T47D (cell line): ENCODE data around the gene GTPBP2.
"Not testable (repeated sequence)": the region's sequence is repeated elsewhere in the genome, so short reads cannot be mapped to it uniquely, and the experiment has no call there.

Experiments used
- DNase-seq, 2 experiments: peaks; one replicate each; pipeline versions ENCODE4 v3.0.0 to v3.0.0-alpha.2; 2011 to 2012; ENCODE audit warnings: low read depth in 1 of 2, low spot score in 1 of 2
- JUND ChIP-seq: IDR thresholded peaks from 2 replicates; pipeline ENCODE4 v1.6.1; 2012; ENCODE audit warnings: low read depth
- in situ Hi-C: cut with HindIII; loops from 2 replicates; pipeline ENCODE4 v1.10.0; 2016; ENCODE audit warnings: low sequenced_read_pairs, low pct_unique_long_range_greater_than_20kb

GTPBP2 gene

DNA sequence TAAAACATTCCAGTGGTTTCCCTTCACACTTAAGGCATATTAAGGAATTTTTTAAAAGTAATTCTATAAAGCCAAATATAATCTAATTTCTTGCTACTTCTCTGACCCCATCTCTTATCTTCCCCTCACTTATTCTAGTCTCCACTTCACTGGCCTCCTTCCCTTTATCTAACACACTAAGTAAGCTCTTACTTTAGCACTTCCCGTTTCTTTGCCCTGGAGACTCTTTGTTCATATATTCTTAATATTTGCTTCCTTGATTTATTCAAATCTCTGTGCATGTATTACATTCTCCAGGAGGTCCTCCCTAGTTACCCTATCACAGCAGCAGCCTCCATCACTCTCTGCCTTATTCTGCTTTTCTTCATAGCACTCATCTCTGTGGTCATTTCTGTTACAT is 20.3 kb downstream of the GTPBP2 start:
- no peak for TF ChIP-seq JUND
- in situ Hi-C loops = no loop called here
- no peak for DNase-seq

DNA sequence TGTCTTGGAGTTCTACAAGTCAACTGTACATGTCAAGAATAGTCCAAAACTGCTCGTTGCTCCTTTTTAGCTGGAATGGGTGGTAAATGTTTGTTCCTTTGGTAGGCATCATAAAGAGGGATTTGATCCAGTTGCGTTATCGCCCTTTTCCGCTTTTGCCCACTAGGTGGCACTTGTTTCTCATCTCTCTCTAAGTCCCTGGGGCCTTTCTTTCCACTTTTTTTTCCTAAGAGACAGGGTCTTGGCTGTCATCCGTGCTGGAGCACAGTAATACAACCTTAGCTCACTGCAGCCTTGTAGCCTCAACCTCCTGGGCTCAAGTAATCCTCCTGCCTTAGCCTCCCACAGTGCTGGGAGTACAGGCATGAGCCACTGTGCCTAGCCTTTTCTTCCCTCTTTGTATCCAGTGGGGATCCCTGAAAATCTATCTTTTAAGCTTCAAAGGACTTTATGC is 20.7 kb downstream of the GTPBP2 start:
- in situ Hi-C loops = no loop called here
- no peak for TF ChIP-seq JUND
- peak; percentile 21 to 70 for DNase-seq

DNA sequence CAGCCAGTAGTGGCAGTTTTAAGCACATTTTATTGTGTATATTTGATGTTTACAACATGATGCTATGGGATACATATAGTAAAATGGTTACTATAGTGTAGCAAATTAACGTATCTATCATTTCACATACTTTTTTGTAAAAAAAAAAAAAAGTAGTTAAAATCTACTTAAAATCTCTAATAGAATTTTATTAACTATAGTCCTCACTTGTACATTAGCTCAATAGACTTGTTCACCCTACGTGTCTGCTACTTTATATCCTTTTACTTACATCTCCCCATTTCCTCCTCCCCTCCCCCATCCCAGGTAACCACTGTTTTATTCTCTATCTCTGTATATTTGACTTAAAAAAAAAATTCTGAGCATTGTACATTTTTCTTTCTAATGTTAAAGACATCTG is 23.0 kb downstream of the GTPBP2 start:
- no peak for DNase-seq
- in situ Hi-C loops = no loop called here
- TF ChIP-seq JUND = no peak

DNA sequence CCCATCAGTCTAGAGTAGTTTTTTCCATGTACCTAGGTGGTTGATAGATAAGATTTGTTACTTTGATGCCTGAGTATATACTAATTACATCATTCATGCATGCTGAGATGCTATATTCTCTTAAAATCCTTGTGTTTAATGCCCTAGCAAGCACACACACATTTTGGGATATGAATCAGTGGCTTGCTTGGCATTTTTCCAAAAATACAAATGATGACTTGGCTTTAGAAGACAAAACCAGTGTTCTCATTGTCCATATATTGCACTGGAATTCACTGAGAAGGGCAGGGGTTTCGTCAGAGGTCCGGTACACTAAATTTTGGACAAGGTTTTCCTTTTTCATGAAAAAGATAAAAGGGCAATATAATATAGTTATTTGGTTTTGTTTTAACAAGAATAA is 24.9 kb downstream of the GTPBP2 start:
- no peak for TF ChIP-seq JUND
- no peak for DNase-seq
- in situ Hi-C loops = no loop called here

DNA sequence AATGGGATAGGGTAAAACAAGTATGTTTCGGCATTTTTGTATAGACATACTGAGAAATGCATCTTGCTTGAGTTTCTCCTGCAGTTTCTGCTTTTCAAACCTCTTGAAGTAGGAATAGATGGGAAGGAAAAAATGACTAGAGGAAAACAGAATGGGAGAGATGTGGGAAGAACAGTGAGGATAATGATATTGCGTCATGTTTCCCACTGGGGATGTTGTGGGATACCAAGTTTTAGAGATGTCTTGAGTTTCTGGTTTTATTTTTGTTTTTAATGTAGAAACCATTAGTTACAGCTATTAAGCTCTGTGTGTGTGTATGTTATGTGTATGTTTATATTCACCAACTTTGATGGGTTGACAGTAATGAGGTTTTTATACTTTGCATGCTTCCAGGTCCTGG is 28.5 kb downstream of the GTPBP2 start:
- no peak for TF ChIP-seq JUND
- in situ Hi-C loops = no loop called here
- no peak for DNase-seq

DNA sequence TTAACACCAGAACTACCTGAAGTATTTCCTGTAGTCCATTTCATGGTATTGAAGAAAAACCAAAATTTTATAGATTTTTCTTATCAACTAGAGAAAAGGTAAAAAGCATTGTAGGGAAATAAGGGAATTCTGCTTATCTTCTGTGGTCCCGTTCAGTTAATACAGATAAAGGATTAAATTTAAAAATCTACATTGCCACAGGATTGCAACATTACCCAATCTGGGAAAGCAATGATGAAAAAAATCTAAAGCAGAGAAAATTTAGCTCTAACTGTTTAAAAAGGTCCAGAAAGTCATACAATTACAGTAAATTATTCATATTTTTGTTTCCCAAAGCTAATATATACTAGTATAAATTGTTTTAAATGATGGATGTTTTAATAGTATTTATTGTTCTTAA is 35.1 kb downstream of the GTPBP2 start:
- no peak for DNase-seq
- TF ChIP-seq JUND = no peak
- in situ Hi-C loops = no loop called here

DNA sequence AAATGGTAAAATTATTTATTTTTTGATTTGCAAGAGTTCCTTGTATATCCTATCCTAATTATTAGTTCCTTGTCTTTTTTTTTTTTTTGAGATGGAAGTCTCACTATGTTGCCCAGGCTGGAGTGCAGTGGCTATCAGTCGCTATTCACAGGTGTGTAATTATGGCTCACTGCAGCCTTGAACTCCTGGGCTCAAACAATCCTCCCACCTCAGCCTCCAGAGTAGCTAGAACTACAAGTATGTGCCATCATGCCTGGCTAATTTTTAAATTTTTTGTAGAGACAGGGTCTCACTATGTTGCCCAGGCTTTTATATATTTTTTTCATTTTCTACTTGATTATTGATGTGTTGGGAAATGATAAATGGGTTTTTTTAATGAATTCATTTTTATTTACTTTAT is 39.5 kb downstream of the GTPBP2 start:
- in situ Hi-C loops = not testable (repeated sequence)

DNA sequence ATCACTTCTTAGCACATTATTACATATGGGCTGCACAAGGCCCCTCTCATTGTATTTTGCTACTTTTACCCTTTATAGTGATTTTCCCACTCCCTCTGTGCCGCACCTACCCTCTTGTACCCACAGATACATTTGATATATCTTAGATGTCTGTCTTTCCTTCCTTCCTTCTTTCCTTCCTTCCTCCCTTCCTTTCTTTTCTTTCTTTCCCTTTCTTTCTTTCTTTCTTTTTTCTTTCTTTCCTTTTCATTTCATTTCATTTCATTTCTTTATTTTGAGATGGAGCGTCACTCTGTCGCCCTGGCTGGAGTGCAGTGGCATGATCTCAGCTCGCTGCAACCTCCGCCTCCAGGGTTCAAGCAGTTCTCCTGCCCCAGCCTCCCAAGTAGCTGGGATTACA is 40.9 kb downstream of the GTPBP2 start:
- in situ Hi-C loops = no loop called here
- no peak for TF ChIP-seq JUND
- no peak for DNase-seq

More for the DNA sequence above, 39.5 kb downstream of the GTPBP2 start:
- not testable (repeated sequence) for DNase-seq

DNA sequence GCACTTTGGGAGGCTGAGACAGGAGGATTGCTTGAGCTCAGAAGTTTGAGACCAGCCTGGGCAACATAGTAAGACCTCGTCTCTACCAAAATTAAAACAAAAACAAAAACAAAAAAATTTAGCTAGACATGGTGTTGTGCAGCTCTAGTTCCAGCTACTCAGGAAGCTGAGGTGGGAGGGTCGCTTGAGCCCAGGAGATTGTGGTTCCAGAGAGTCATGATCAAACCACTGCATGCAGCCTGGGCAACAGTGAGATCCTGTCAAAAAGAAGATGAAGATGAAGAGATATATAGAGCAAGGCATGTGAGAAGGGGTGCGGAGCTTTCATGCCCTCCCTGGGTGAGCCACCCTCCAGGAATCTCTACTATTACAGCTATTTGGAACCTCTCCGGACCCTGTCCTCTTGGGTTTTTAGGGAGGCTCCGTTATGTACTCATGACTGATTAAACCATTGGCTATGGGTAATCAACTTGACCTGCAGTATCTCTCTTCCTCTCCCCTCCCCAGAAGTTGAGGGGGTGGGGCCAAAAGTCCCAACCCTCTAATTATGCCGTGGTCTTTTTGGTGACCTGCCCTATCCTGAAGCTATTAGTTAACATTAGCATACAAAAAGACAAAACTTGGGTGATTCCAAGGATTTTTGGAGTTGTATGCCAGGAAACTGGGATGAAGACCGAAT is 44.0 kb downstream of the GTPBP2 start:
- DNase-seq = no peak
- TF ChIP-seq JUND = no peak
- in situ Hi-C loops = no loop called here

DNA sequence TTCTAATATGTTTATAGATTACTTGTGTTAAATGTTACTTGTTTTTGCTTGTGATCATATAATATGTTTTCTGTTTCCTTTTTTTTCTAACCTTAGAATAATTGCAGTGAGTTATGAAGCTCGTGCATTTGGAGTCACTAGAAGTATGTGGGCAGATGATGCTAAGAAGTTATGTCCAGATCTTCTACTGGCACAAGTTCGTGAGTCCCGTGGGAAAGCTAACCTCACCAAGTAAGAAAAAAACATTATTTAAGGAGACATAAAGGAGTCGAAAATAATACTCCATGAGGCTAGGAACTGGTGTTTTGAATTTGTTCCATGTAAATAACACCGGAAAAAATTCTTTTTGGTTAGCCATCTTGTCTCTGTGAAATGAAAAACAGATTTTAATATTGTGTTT is 46.2 kb downstream of the GTPBP2 start:
- no peak for TF ChIP-seq JUND
- in situ Hi-C loops = no loop called here
- no peak for DNase-seq

DNA sequence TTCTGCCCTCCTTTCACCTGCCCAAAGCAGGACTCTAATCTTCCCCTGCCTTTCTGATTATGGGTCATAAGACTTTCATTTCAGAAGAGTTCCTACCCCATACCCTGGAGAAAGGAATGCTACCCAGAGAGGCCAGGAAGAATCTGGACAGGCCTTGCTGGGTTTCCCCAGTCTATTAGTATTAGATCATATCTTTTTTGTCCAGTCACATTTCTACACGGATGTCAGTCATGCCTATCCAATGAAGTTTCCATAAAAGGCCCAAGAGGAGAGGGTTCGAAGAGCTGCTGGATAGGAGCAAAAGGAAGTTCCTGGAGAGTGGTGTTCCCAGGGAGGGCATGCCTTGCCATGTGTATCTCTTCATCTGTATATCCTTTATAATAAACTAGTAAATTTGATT is 49.9 kb downstream of the GTPBP2 start:
- DNase-seq = peak; percentile 13 to 57
- in situ Hi-C loops = no loop called here
- no peak for TF ChIP-seq JUND

DNA sequence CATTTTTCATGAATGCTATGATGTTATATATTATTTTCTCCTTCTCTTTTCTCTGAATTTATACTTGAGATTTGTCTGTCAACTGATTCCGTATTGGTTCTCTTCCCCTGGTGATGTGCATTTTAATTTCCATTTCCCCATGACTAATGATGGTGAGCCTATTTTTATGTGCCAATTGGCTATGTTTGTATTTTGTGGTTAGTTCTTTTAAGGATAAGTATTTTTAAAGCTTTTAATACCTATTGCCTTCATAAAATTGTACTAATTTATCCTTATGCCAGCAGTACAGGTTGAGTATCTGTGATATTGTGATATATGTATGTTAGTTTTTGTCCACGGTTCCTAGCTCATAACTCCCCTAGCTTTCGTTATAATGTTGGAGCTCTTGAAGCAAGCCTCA is 50.3 kb downstream of the GTPBP2 start:
- in situ Hi-C loops = no loop called here
- no peak for TF ChIP-seq JUND
- DNase-seq = peak in 1 of 2 experiments; percentile 16

DNA sequence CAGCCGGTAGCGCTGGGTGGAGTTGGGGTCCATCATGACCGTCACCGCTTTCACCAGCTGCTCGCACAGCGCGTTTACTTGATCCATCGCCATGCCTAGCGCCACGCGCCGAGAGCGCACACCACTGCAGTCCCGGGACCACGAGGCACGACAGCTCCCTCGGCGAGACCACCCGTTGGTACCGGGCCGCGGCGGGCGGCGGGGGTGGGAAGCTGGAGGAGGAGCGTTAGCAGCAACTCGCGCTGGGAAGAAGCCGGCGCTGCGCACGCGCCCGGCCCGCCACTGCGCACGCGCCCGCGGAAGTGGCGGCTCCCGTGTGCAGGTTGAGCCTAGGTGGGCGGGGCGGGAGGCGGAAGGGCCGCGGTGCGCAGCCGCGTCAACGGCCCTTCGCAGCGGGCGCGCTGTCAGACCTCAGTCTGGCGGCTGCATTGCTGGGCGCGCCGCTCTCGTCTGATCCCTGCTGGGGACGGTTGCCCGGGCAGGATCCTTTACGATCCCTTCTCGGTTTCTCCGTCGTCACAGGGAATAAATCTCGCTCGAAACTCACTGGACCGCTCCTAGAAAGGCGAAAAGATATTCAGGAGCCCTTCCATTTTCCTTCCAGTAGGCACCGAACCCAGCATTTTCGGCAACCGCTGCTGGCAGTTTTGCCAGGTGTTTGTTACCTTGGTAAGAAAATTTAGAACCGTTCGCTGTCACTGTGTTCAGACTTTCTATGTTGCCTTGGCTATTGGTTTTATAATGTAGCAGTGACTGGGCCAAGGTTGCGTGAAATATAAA is 53.1 kb downstream of the GTPBP2 start, which contains the start of the genes POLH and XPO5:
TSS of gene POLH (plus strand) at position 414 of the 780 bp plus-strand sequence. CDS start 6,135 bp downstream, outside the sequence.
TSS of gene XPO5 (minus strand) at position 267 of the 780 bp plus-strand sequence. CDS start at position 93, 174 bp downstream.
- TF ChIP-seq JUND = no peak
- peak; percentile 91 to 95 for DNase-seq
- in situ Hi-C loops = no loop called here
